ENCODE measurements around the gene ALK.

DNA sequence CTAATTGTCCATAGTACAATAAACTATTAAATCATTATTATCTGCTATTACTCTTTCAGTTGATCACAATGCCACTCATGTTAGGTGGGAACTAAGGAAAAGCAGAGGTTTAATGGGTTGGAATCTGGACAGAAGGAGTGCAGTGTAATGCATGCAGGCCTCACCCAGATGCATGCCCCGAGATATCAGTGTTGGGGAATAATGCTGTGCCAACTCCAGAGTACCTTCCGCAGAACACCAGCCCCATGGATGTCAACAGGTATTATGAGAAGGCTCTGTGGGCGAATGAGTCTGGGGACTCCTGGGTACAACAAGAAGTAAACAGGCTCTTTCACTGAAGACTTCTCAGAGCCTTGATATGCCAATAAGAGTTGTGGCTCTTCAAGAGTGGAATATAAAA lies 377.4 kb downstream of the ALK start:
- TF ChIP-seq, protein P1, sequence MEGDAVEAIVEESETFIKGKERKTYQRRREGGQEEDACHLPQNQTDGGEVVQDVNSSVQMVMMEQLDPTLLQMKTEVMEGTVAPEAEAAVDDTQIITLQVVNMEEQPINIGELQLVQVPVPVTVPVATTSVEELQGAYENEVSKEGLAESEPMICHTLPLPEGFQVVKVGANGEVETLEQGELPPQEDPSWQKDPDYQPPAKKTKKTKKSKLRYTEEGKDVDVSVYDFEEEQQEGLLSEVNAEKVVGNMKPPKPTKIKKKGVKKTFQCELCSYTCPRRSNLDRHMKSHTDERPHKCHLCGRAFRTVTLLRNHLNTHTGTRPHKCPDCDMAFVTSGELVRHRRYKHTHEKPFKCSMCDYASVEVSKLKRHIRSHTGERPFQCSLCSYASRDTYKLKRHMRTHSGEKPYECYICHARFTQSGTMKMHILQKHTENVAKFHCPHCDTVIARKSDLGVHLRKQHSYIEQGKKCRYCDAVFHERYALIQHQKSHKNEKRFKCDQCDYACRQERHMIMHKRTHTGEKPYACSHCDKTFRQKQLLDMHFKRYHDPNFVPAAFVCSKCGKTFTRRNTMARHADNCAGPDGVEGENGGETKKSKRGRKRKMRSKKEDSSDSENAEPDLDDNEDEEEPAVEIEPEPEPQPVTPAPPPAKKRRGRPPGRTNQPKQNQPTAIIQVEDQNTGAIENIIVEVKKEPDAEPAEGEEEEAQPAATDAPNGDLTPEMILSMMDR (conservative IDR thresholded peaks at IDR 0.05 in 1 of 2, IDR thresholded peaks at IDR 0.05 in 1 of 2; ENCODE audit: low read depth in 1 of 2, low read length in 2 of 2) = no peak
- TF ChIP-seq EZH2 (IDR thresholded peaks at IDR 0.05; ENCODE audit: low read length, missing control alignments) = no peak
